T-helper 2 cell (primary cell): ENCODE data around the gene KLHL22.
"Not testable (repeated sequence)": the region's sequence is repeated elsewhere in the genome, so short reads cannot be mapped to it uniquely, and the experiment has no call there.

Experiments
- DNase-seq, 5 experiments: peaks; one replicate each; pipeline versions ENCODE4 v3.0.0 to v3.0.0-alpha.2; 2012 to 2022

Gene KLHL22

GRCh38 chr22:20523086-20523983 is 27.7 kb upstream of the KLHL22 start:
- DNase-seq: peak in 1 of 5 experiments; percentile 68

- DNase-seq: no peak
These were observed 26.8 kb upstream of the KLHL22 start for GRCh38 chr22:20522134-20523004.

- no peak for DNase-seq
These were observed 24.5 kb upstream of the KLHL22 start for GRCh38 chr22:20520093-20520511.

- DNase-seq: no peak
These were observed 24.0 kb upstream of the KLHL22 start for GRCh38 chr22:20519558-20519957.

GRCh38 chr22:20517841-20518592 is 22.4 kb upstream of the KLHL22 start:
- DNase-seq: no peak

- no peak for DNase-seq
These were observed 21.8 kb upstream of the KLHL22 start for GRCh38 chr22:20517422-20517821.

GRCh38 chr22:20516399-20516798 is 20.8 kb upstream of the KLHL22 start:
- DNase-seq: no peak

- DNase-seq: no peak
These were observed 19.2 kb upstream of the KLHL22 start for GRCh38 chr22:20514658-20515406.

- no peak for DNase-seq
These were observed 16.1 kb upstream of the KLHL22 start for GRCh38 chr22:20511578-20512229.

- DNase-seq: no peak
These were observed 15.4 kb upstream of the KLHL22 start for GRCh38 chr22:20510811-20511577.

GRCh38 chr22:20509344-20510047 is 13.9 kb upstream of the KLHL22 start:
- DNase-seq: peak in 3 of 5 experiments; percentile 22 to 72 (median 38)

GRCh38 chr22:20508815-20509271 is 13.2 kb upstream of the KLHL22 start:
- no peak for DNase-seq

- DNase-seq: not testable (repeated sequence)
These were observed 12.6 kb upstream of the KLHL22 start for GRCh38 chr22:20508067-20508755.

GRCh38 chr22:20507253-20508066 is 11.9 kb upstream of the KLHL22 start, which contains the start of gene MED15:
Gene MED15 (plus strand): TSS chr22:20507610. CDS start chr22:20507679, 69 bp downstream.
- DNase-seq: peak; percentile 68 to 93 (median 82)

- no peak for DNase-seq
These were observed 11.1 kb upstream of the KLHL22 start for GRCh38 chr22:20506543-20507252.

- not testable (repeated sequence) for DNase-seq
These were observed 8.8 kb upstream of the KLHL22 start for GRCh38 chr22:20504293-20504922.

GRCh38 chr22:20503816-20504215 is 8.2 kb upstream of the KLHL22 start:
- no peak for DNase-seq
